GM12864 (cell line): ENCODE data around the gene SENP6.
"Not testable (repeated sequence)": the region's sequence is repeated elsewhere in the genome, so short reads cannot be mapped to it uniquely, and the experiment has no call there.

Experiments
- DNase-seq: peaks from one replicate; pipeline ENCODE4 v3.0.0-alpha.2; 2011; ENCODE audit warnings: low read depth
- H3K4me3 ChIP-seq: 2 replicates; pipeline ENCODE4 v1.5.1; 2011; ENCODE audit warnings: mild to moderate bottlenecking, low read depth, low read length, control low read depth
- TF ChIP-seq, protein P1 (sequence below): IDR thresholded peaks from 2 replicates; pipeline ENCODE4 v1.5.1; 2011; ENCODE audit warnings: low read depth, mild to moderate bottlenecking, moderate library complexity, low read length, control low read depth, inconsistent platforms; ENCODE audit errors: missing control alignments

SENP6 gene

DNA sequence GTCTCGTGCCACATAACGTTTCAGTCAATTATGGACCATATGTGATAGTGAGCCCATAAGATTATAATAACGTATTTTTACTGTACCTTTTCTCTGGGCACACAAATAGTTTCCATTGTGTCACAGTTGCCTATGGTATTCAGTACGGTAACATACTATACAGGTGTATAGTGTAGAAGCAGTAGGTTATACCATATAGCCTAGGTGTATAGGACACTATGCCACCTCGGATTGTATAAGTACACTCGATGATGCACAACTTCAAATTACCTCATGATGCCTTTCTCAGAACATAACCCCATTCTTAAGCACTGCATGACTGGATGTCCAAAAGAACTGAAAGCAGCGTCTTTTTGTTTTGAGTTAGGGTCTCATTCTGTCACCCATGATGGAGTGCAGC lies 87.9 kb downstream of the SENP6 start:
- DNase-seq: no peak
- TF ChIP-seq, protein P1, sequence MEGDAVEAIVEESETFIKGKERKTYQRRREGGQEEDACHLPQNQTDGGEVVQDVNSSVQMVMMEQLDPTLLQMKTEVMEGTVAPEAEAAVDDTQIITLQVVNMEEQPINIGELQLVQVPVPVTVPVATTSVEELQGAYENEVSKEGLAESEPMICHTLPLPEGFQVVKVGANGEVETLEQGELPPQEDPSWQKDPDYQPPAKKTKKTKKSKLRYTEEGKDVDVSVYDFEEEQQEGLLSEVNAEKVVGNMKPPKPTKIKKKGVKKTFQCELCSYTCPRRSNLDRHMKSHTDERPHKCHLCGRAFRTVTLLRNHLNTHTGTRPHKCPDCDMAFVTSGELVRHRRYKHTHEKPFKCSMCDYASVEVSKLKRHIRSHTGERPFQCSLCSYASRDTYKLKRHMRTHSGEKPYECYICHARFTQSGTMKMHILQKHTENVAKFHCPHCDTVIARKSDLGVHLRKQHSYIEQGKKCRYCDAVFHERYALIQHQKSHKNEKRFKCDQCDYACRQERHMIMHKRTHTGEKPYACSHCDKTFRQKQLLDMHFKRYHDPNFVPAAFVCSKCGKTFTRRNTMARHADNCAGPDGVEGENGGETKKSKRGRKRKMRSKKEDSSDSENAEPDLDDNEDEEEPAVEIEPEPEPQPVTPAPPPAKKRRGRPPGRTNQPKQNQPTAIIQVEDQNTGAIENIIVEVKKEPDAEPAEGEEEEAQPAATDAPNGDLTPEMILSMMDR: no peak
- no peak overlapping the region for H3K4me3 ChIP-seq

GRCh38 chr6:75691012-75691411 lies 89.3 kb downstream of the SENP6 start:
- DNase-seq: no peak
- TF ChIP-seq, protein P1: no peak

DNA sequence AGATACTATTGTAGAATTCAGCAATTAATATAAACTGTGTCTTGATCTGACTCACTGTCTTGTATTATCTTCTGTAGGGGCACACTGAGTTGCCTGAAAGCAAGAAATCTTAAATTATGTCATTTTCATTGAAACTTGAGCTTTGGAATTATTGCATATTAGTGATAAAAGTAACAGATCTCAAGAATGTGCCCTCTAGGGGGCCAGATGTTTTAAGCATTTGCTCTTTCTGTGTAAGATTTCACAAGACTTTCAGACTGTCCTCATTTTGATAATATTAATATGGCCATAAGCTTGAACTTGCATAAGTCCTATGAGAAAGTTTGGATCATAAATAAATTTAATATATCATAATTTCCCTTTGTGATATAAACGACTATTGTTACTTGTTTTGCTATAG lies 91.9 kb downstream of the SENP6 start:
- TF ChIP-seq, protein P1: peak; percentile 3
- DNase-seq: no peak
- H3K4me3 ChIP-seq: no peak overlapping the region

More at GRCh38 chr6:75691012-75691411, 89.3 kb downstream of the SENP6 start:
- H3K4me3 ChIP-seq: no peak overlapping the region

DNA sequence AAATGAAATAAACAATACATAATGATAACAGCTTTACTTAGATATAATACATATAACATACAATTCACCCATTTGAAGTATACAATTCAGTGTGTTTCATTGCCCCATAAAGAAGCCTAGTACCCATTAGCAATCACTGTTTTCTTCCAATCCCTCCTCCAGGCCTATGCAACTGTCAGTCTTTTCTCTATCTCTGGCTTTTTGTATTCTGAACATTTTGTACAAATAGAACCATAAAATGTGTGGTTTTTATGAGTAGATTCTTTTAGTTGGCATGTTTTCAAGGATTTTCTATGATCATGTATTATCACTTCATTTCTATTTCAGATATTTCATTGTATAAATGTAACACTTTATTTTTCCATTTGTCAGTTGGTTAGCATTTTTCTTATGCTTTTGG lies 92.7 kb downstream of the SENP6 start:
- TF ChIP-seq, protein P1: no peak
- DNase-seq: no peak
- no peak overlapping the region for H3K4me3 ChIP-seq

DNA sequence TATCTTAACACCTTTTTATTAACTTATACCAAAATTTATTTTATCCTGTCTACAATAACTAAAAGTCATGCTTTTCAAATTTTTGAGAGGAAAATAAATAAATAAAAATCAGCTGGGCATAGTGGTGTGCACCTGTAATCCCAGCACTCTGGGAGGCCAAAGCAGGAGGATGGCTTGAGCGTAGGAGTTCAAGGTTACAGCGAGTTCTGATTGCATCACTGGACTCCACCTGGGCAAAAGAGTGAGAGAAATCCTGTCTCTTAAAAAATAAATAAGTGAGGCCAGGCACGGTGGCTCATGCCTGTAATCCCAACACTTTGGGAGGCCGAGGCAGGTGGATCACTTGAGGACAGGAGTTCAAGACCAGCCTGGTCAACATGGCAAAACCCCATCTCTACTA lies 106.7 kb downstream of the SENP6 start:
- not testable (repeated sequence) for DNase-seq, H3K4me3 ChIP-seq

DNA sequence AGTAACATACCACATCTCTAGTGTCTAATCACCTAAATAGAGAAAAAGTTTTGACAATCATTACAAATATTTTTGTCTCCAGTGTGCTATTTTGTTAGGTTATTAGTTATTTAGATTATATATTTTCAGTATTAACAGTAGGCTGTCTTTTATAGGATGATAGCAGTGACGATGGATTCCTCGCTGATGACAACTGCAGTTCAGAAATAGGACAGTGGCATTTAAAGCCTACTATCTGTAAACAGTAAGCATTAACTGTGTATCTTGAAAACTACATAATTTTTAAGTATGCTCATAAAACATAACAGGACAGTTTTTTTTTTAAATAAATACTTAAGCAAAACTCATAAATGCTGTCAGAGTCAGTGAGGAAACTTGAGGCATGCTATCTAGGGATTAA lies 109.5 kb downstream of the SENP6 start:
- TF ChIP-seq, protein P1: no peak
- no peak overlapping the region for H3K4me3 ChIP-seq
- no peak for DNase-seq

DNA sequence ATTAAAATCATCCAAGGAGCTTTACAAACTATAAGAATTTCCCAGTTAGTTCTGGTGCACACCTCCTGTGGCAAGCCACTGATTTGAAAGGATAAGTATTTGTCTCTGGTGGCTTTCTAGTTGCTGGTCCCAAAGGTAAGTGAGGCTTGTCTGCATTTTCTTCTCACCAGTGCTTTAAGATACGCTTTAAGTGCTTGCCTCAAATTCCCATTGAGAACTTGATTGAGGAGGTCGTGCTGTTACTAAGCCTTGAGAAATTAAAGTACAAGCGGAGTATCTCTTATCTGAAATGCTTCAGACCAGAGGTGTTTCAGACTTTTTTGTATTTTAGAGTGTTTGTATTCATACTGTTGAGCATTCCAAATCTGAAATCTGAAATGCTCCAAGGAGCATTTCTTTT lies 117.5 kb downstream of the SENP6 start:
- no peak for DNase-seq
- TF ChIP-seq, protein P1: no peak
- H3K4me3 ChIP-seq: no peak overlapping the region

- H3K4me3 ChIP-seq: no peak overlapping the region
- DNase-seq: no peak
- TF ChIP-seq, protein P1: no peak
Observed at GRCh38 chr6:75723382-75723781, 121.7 kb downstream of the SENP6 start.
